Transverse colon (tissue), 4 donors: ENCODE results near the gene DCTPP1. TPM values are rescaled to one million over a fixed set of nuclear protein-coding genes. Genes with fewer than 3 reads are reported as not detected.
"Not testable (repeated sequence)": the region's sequence is repeated elsewhere in the genome, so short reads cannot be mapped to it uniquely, and the experiment has no call there.

Experiments
- DNase-seq: peaks from one replicate; pipeline ENCODE4 v3.0.0-alpha.2; 2019
- H3K27ac ChIP-seq, 4 donors: fragments of 200-600 bp; sonication (generic); 2 replicates each; pipeline ENCODE4 v1.5.1; 2016 to 2018; ENCODE audit warnings: inconsistent platforms in 4 of 4
- H3K27me3 ChIP-seq: fragments of 200-600 bp; sonication (generic); 2 replicates; pipeline ENCODE4 v1.5.1; 2017; ENCODE audit warnings: inconsistent platforms
- H3K36me3 ChIP-seq, 4 donors: fragments of 200-600 bp; sonication (generic); 2 replicates each; pipeline ENCODE4 v1.5.1; 2017 to 2019; ENCODE audit warnings: inconsistent platforms in 4 of 4
- H3K4me1 ChIP-seq, 4 donors: fragments of 200-600 bp; sonication (generic); 2 replicates each; pipeline ENCODE4 v1.5.1; 2017 to 2020; ENCODE audit warnings: inconsistent platforms in 4 of 4
- H3K4me3 ChIP-seq, 4 donors: fragments of 200-600 bp; sonication (generic); 1 replicate in 1 of 4; 2 replicates in 3 of 4; pipeline versions ENCODE4 v1.5.1 to v1.6.1; 2017 to 2019; ENCODE audit warnings: inconsistent platforms in 4 of 4
- H3K9me3 ChIP-seq, 2 donors: fragments of 200-600 bp; sonication (generic); 2 replicates each; pipeline ENCODE4 v1.5.1; 2017 to 2019; ENCODE audit warnings: inconsistent platforms in 2 of 2
- CTCF ChIP-seq, 5 experiments: fragments of 200-600 bp in 3 of 5; fragments of 450-650 bp in 2 of 5; sonication (generic) in 3 of 5; IDR thresholded peaks; 1 replicate in 2 of 5; 2 replicates in 3 of 5; pipeline ENCODE4 v1.5.1; 2016 to 2017; ENCODE audit warnings: antibody characterized with exemption in 5 of 5, inconsistent platforms in 3 of 5, mild to moderate bottlenecking in 2 of 5, moderate library complexity in 1 of 5
- EP300 ChIP-seq: sonication (generic); formaldehyde crosslinking; IDR thresholded peaks from one replicate; pipeline ENCODE4 v1.6.1; 2017; ENCODE audit warnings: antibody characterized with exemption, low read depth
- POLR2A ChIP-seq: fragments of 450-650 bp; IDR thresholded peaks from one replicate; pipeline ENCODE4 v1.6.1; 2016; ENCODE audit warnings: antibody characterized with exemption, mild to moderate bottlenecking, moderate library complexity
- POLR2AphosphoS5 ChIP-seq, 3 donors: sonication (generic); formaldehyde crosslinking; IDR thresholded peaks; one replicate each; pipeline ENCODE4 v1.6.1; 2016; ENCODE audit warnings: antibody characterized with exemption in 3 of 3
- WGBS, 2 donors: methylation state at CpG; one replicate each; pipeline ENCODE4 v1.1.5; 2018; ENCODE audit warnings: low coverage in 1 of 2; 5-methylcytosine and 5-hydroxymethylcytosine counted together
- in situ Hi-C, 4 donors: fragments of 200-750 bp; cut with MboI; loops; one replicate each; pipeline versions ENCODE4 v1.15.0 to v1.15.1; 2017; ENCODE audit warnings: low sequenced_read_pairs in 3 of 4, low pct_ligation_motif_present in 1 of 4, low pct_unique_long_range_greater_than_20kb in 1 of 4
- intact Hi-C: fragments of 100-400 bp; cut with DNase I; formaldehyde crosslinking; loops from one replicate; pipeline ENCODE4 v1.15.1; 2023; ENCODE audit warnings: low total_unique reads
- total RNA-seq, 4 donors: library from RNA; depleted of rRNA; stranded (reverse); fragments of >200 nt; gene quantifications; one replicate each; pipeline ENCODE4 v1.1.0, GENCODE V29; 2016

The DCTPP1 gene
- total RNA-seq, 4 donors from 2014 or later, result 35.2 to 74.1 (median 50.0) TPM

- intact Hi-C loops, result loop anchor here (2.0 kb wide), 1 partner anchor 45 kb away; the partner anchor contains the start of gene CD2BP2
- H3K4me3 ChIP-seq, result peak overlapping the region; percentile 39 to 92 (median 54)
- H3K36me3 ChIP-seq, result peaks cover 0 to 6% (median 0%) of the 10 kb centered on the region in 4 donors
- peak overlapping the region; percentile 80 to 91 (median 86) for H3K27ac ChIP-seq
- TF ChIP-seq CTCF (IDR thresholded peaks at IDR 0.05) (no peak), EP300 (no peak), POLR2A (no peak), POLR2AphosphoS5 (IDR thresholded peaks at IDR 0.05) (no peak)
- 16% methylated on average over 12 of the region's 12 CpGs; no CpG with 5 or more reads in 1 of the 2 donors for WGBS, 2 donors
- peaks cover 22 to 43% (median 24%) of the 10 kb centered on the region in 4 donors for H3K4me1 ChIP-seq
- no peaks in the 10 kb centered on the region for H3K9me3 ChIP-seq
- in situ Hi-C loops, result loop anchor here (25.0 kb wide), 2 partner anchors 287 to 312 kb away; partner anchors contain the start of genes GDPD3 (in 2 of the 4), MAPK3 (in 2 of the 4), PPP4C (in 2 of the 4) and TBX6 (in 2 of the 4)
- DNase-seq, result no peak
- H3K27me3 ChIP-seq, result no peaks in the 10 kb centered on the region
Measured at GRCh38 chr16:30399435-30400186, 30.2 kb downstream of the DCTPP1 start.

GRCh38 chr16:30398661-30399434 is 31.0 kb downstream of the DCTPP1 start:
- Histone ChIP-seq H3K36me3 (peaks cover 0 to 6% (median 0%) of the 10 kb centered on the region in 4 donors), H3K27ac (peak overlapping the region; percentile 80 to 91 (median 86)), H3K4me3 (no peak overlapping the region), H3K9me3 (no peaks in the 10 kb centered on the region), H3K4me1 (peaks cover 24 to 50% (median 26%) of the 10 kb centered on the region in 4 donors), H3K27me3 (no peaks in the 10 kb centered on the region)
- intact Hi-C loops (no loop called here), in situ Hi-C loops (no loop called here)
- 71 to 86% methylated on average over 5 to 22 of the region's 23 CpGs for WGBS, 2 donors
- TF ChIP-seq EP300 (no peak), POLR2A (no peak), POLR2AphosphoS5 (IDR thresholded peaks at IDR 0.05) (no peak)
- no peak for DNase-seq

GRCh38 chr16:30397776-30398660 is 31.8 kb downstream of the DCTPP1 start:
- no peak overlapping the region for H3K4me3 ChIP-seq
- no peaks in the 10 kb centered on the region for H3K27me3 ChIP-seq
- peak overlapping the region in 2 of 4 donors; percentile 80 to 87 for H3K27ac ChIP-seq
- peaks cover 0 to 6% (median 0%) of the 10 kb centered on the region in 4 donors for H3K36me3 ChIP-seq
- WGBS, 2 donors, result 94% methylated on average over 39 of the region's 42 CpGs; no CpG with 5 or more reads in 1 of the 2 donors
- H3K4me1 ChIP-seq, result peaks cover 24 to 50% (median 26%) of the 10 kb centered on the region in 4 donors
- no peaks in the 10 kb centered on the region for H3K9me3 ChIP-seq
- no peak for TF ChIP-seq EP300
- no peak for TF ChIP-seq POLR2AphosphoS5 (IDR thresholded peaks at IDR 0.05)
- no peak for TF ChIP-seq POLR2A
- TF ChIP-seq CTCF (IDR thresholded peaks at IDR 0.05), result no peak
- in situ Hi-C loops (no loop called here), intact Hi-C loops (no loop called here)
- no peak for DNase-seq

GRCh38 chr16:30397056-30397455 is 32.8 kb downstream of the DCTPP1 start:
- TF ChIP-seq EP300 (no peak), POLR2AphosphoS5 (IDR thresholded peaks at IDR 0.05) (no peak), POLR2A (no peak), CTCF (IDR thresholded peaks at IDR 0.05) (no peak)
- DNase-seq, result no peak
- Histone ChIP-seq H3K4me1 (peaks cover 24 to 50% (median 26%) of the 10 kb centered on the region in 4 donors), H3K27me3 (no peaks in the 10 kb centered on the region), H3K36me3 (peaks cover 0 to 6% (median 0%) of the 10 kb centered on the region in 4 donors), H3K9me3 (no peaks in the 10 kb centered on the region), H3K4me3 (no peak overlapping the region), H3K27ac (no peak overlapping the region)
- 70 to 85% methylated on average over 2 to 4 of the region's 4 CpGs for WGBS, 2 donors
- in situ Hi-C loops (no loop called here), intact Hi-C loops (no loop called here)

GRCh38 chr16:30396627-30397026 is 33.2 kb downstream of the DCTPP1 start:
- in situ Hi-C loops, H3K36me3 ChIP-seq, H3K27me3 ChIP-seq, intact Hi-C loops, DNase-seq, H3K9me3 ChIP-seq: not testable (repeated sequence)
- 68 to 77% methylated on average over 3 to 4 of the region's 4 CpGs for WGBS, 2 donors
- Histone ChIP-seq H3K4me1 (peaks cover 24 to 48% (median 26%) of the 10 kb centered on the region in 4 donors), H3K27ac (peak overlapping the region in 1 of 4 donors; percentile 84), H3K4me3 (peak overlapping the region in 1 of 4 donors; percentile 65)
